HepG2 (cell line): ENCODE data around the gene TMEM98.

Source experiments
- CENPT ChIP-seq: sonication (generic); formaldehyde crosslinking; IDR thresholded peaks from 2 replicates; pipeline ENCODE4 v1.8.0; 2022; ENCODE audit warnings: low read depth, mild to moderate bottlenecking, moderate library complexity, missing genetic modification reagents
- EP300 ChIP-seq, 3 experiments: sonication (generic) in 1 of 3; formaldehyde crosslinking in 1 of 3; IDR thresholded peaks; 2 replicates each; pipeline versions ENCODE4 v1.5.1 to v1.6.1; 2011 to 2020; ENCODE audit warnings: low read depth in 2 of 3, low read length in 2 of 3, borderline replicate concordance in 1 of 3, improper control_type of control experiment in 1 of 3, mild to moderate bottlenecking in 1 of 3, missing genetic modification reagents in 1 of 3, moderate library complexity in 1 of 3
- FOXK2 ChIP-seq: fragments of 450-650 bp; IDR thresholded peaks from 2 replicates; pipeline ENCODE4 v1.6.1; 2016
- GATAD1 ChIP-seq: IDR thresholded peaks from 2 replicates; pipeline ENCODE4 v1.6.1; 2016; ENCODE audit warnings: missing genetic modification reagents, missing compliant biosample characterization
- NFIC ChIP-seq: IDR thresholded peaks from 2 replicates; pipeline ENCODE4 v1.6.1; 2012; ENCODE audit warnings: mild to moderate bottlenecking, low read length, inconsistent platforms
- RXRB ChIP-seq: IDR thresholded peaks from 2 replicates; pipeline ENCODE4 v1.6.1; 2016; ENCODE audit warnings: borderline replicate concordance, missing genetic modification reagents, missing compliant biosample characterization
- TAF1 ChIP-seq: sonication (generic); formaldehyde crosslinking; IDR thresholded peaks from 2 replicates; pipeline ENCODE4 v1.4.0; 2020; ENCODE audit warnings: missing genetic modification reagents
- TBX3 ChIP-seq: fragments of 450-650 bp; IDR thresholded peaks from 2 replicates; pipeline ENCODE4 v1.6.1; 2017; ENCODE audit warnings: antibody characterized with exemption, mild to moderate bottlenecking, inconsistent platforms, borderline replicate concordance
- TF ChIP-seq, protein P1 (sequence below): sonication (generic); formaldehyde crosslinking; conservative IDR thresholded peaks from 2 replicates; pipeline ENCODE4 v1.4.0; 2020; ENCODE audit warnings: missing genetic modification reagents
- TF ChIP-seq, protein P2 (sequence below): sonication (generic); formaldehyde crosslinking; IDR thresholded peaks from 2 replicates; pipeline ENCODE4 v1.5.0; 2020; ENCODE audit warnings: mild to moderate bottlenecking, missing genetic modification reagents, moderate library complexity

DNA sequence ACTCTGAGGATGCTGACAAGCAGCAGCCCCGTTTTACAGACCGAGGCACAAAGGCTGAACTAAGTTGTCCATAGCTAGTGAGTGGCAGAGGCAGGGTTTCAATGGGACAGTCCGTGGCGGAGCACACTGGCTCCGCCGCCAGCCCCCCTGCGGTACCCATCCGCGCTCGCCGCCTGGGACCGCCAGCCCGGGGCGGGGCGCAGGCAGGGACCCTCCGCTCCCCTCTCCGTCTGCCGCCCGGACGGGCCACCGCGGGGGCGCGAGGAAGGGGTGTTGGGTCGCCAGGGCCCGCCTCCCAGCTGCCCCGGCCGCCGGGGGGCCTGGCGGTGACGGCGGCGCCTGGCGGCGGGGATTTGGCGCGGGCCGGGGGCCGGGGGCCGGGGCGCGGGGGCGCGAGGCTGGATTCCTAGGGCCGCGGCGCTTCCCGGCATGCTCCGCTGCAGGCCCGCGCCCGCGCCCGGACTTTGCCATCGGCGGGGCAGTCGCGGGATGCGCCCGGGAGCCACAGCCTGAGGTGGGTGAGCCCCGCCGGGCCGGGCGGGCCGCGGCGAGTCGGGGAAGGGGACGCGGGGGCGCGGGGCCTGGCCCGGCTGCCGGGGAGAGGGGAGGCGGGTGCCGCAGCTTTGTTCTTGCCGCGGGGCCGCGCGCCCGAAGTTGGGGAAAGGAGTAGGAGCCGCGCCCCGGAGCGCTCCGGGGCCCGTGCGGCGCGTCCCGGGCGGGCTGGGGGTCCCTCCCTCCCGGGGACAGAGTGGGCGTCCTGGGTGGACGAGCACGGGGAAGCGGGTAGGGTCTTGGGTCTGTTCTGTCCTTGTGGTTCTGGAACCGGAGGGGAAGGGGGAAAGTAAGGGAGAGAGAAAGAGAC lies at the start of gene TMEM98:
- TF ChIP-seq FOXK2 (no peak), TBX3 (no peak), RXRB (CRISPR knock-in tag) (no peak), NFIC (no peak), TAF1 (CRISPR knock-in tag) (no peak), CENPT (CRISPR knock-in tag) (no peak), GATAD1 (CRISPR knock-in tag) (no peak), EP300 (IDR thresholded peaks at IDR 0.05; ENCODE audit: low read depth in 2 of 2, low read length in 2 of 2) (no peak), EP300 (CRISPR knock-in tag; IDR thresholded peaks at IDR 0.05; ENCODE audit: borderline replicate concordance) (no peak)
- TF ChIP-seq, protein P1, sequence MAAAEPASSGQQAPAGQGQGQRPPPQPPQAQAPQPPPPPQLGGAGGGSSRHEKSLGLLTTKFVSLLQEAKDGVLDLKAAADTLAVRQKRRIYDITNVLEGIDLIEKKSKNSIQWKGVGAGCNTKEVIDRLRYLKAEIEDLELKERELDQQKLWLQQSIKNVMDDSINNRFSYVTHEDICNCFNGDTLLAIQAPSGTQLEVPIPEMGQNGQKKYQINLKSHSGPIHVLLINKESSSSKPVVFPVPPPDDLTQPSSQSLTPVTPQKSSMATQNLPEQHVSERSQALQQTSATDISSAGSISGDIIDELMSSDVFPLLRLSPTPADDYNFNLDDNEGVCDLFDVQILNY = no peak
- TF ChIP-seq, protein P2, sequence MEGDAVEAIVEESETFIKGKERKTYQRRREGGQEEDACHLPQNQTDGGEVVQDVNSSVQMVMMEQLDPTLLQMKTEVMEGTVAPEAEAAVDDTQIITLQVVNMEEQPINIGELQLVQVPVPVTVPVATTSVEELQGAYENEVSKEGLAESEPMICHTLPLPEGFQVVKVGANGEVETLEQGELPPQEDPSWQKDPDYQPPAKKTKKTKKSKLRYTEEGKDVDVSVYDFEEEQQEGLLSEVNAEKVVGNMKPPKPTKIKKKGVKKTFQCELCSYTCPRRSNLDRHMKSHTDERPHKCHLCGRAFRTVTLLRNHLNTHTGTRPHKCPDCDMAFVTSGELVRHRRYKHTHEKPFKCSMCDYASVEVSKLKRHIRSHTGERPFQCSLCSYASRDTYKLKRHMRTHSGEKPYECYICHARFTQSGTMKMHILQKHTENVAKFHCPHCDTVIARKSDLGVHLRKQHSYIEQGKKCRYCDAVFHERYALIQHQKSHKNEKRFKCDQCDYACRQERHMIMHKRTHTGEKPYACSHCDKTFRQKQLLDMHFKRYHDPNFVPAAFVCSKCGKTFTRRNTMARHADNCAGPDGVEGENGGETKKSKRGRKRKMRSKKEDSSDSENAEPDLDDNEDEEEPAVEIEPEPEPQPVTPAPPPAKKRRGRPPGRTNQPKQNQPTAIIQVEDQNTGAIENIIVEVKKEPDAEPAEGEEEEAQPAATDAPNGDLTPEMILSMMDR (CRISPR knock-in tag) = no peak
